HG03469 (cell line): ENCODE data around the gene HTT.

Source experiments
- ATAC-seq: cut with Tn5 transposase; IDR thresholded peaks from one replicate; pipeline ENCODE4 v1.9.1; 2021; ENCODE audit warnings: mild to moderate bottlenecking, moderate library complexity, moderate number of reproducible peaks; ENCODE audit not compliant: unreplicated experiment

The HTT gene

DNA sequence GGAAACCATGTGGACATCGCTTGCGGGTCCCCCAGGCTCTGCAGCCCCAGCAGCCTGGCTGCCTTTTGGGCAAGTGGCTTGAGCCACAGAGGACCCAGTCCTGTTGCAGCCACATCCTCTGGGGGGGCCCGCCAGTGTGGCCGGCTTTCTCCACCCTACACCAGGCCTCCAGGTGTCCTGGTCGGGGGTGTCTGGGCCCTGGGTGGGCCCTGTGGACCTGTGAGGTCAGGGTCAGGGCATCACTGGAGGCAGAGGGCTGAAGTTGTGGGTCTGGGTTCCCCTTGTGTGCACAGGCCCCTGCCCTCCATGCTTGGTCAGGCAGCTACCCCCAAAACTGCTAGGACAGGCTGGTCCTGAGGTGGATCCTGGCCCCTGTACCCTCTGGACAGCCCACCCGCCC, 171.2 kb downstream of the HTT start:
- no peak for ATAC-seq

DNA sequence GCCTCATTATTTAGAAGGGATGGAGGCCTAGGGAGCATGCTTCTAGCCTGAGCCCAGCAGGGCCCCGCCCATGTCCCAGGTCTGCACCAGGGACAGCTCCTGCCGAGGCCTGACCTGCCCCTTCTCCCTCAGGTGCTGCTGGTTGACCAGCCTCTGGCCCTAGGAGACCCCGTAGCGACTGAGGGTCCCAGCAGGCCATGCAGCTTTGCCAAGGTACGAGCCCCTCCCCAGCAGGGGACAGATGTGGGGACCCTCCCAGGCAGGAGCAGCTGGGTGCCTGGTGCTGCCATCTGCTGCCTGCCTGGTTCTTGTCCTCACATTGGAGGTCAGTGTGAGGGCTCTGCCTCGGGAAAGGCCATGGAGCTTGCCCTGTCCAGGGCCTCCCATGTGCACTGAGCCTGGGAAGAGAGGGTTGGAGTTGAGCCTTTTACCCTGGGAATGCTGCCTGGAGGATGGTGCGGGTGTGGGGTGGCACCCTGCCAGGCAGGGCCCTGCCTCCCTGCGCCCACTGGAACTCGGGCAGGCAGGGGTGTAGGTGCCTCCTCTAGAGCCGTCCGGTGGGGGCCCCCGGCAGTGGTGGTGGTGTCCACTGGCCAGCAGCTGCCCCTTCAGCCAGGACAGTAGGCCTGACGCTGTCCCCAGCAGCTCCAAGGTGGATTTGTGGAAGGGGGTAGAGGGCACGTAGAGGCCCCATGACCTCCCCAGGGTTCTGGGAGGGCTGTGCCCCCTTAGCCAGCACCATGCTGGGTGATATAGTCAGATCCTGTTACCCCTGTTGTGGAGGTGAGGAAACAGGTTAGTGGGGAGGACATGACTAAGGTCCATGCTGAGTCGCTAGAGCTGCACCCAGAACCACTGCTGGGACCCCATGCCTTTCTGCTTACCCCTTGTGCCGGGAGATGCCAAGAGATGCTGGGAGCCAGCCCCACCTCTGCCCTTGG, 172.2 kb downstream of the HTT start:
- no peak for ATAC-seq

DNA sequence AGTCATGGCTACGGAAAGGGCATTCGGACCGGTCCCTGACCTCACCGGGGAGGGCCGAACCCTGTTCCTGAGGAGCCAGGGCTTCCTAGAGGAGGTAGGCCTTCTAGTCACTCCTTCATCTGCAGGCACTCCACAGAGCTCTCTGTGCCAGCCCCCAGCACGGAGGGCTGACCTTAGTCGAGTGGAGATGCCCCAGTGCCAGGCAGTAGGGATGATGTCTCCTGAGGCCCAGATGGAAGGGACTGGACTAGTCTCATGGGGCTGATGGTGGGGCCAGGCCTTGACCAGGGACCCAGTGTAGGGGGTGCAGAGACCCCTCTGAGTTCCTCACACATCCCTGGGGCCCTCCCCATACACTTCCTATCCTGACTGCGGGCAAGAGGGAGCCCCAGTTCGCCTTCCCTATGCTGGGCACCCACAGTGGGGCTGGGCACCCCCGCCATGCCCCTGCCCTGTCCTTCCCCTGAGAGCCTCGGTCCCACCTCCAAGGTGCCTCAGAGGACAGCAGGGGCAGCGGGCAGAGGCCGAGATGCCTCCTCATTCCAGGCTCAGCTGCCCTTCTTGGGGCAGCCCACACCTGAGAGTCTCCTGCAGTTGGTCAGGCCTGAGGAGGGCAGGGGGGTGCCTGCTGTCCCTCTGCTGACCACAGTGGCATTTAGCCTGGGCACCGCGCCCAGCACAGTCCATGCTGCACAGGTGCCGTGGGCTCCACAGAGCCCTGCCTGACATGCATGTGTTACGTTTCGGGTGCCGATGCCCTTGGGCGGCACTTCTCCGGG, 173.1 kb downstream of the HTT start:
- ATAC-seq: no peak

DNA sequence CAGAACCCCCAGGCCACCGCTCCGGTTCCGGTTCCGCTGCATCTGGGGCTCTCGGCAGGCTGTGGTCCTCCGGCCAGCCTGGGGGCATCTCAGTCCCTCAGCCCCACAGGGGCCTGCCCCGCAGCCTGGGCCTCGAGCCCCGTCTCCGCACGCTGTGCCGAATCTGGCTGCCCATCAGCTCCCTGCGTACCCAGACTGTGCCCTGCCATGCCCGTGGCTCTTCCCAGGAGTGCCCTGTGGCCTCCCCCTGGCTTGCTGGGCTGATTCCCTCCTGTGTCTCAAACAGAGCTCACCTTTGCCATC, 173.6 kb downstream of the HTT start:
- no peak for ATAC-seq

DNA sequence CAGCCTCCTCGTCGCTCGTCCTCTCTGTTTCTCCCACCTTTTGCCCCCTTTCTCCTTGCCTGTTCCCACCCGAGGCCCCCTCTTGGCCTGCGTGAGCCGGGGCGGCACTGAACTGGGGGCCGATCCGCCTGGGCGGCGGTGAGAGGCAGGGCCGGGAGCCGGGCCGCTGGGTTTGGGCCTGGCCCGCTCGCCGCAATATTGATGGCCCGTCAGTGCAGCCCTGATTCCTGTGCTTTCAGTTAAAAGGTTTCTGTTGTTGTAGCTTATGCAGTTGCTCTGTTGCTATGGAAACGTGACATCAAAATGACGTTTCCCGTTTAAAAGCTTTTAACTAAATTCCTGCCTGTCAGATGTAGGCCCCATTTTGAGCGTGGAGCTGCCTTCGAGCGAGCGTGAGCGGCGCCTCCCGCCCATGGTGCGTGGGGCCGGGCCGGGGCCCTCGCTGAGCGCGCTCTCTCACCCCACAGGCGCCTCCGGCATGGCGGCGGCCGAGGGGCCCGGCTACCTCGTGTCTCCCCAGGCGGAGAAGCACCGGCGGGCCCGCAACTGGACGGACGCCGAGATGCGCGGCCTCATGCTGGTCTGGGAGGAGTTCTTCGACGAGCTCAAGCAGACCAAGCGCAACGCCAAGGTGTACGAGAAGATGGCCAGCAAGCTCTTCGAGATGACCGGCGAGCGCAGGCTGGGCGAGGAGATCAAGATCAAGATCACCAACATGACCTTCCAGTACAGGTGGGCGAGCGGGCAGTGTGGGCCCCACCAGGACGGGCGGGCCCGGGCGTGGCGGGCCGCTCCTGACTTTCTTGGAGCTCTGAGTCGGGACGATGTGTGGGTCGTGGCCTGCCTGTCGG, 174.6 kb downstream of the HTT start, which contains the start of gene MSANTD1:
Gene MSANTD1 (plus strand): TSS at position 349 of the 851 bp plus-strand sequence. CDS start 64 bp downstream, at position 413.
- no peak for ATAC-seq

DNA sequence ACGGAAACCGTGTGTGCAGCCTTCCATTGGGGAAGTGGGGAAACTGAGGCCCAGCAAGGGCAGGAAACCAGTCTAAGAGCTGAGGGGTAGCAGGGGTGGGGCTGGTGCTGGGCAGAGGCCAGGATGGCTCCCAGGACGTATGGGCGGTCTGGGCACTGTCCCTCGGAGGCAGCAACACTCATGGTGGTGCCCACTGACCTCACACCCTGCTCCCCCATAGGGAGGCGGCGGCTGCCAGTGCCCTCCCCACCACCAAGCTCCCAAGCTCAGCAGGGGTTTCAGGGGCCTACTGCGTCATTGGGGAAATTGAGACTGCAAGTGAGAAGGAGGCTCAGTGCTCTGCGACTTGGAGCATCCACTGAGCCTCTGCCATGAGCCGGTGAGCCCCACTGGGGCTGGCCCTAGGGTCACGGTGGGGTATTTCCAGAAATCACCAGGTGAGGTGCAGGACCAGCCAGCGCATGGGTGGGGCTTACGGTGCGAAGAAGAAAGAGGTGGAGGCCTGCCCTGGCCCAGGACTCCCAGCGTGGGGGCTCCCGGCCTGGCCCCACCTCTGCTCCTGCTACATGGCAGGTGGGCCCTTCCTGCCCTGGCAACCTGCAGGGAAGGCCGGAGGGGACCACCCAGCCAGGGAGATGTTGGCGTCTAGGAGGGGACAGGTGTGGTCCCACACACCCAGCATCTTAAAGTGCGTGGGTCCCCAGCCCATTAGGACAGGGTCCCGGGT, 175.4 kb downstream of the HTT start:
- no peak for ATAC-seq

DNA sequence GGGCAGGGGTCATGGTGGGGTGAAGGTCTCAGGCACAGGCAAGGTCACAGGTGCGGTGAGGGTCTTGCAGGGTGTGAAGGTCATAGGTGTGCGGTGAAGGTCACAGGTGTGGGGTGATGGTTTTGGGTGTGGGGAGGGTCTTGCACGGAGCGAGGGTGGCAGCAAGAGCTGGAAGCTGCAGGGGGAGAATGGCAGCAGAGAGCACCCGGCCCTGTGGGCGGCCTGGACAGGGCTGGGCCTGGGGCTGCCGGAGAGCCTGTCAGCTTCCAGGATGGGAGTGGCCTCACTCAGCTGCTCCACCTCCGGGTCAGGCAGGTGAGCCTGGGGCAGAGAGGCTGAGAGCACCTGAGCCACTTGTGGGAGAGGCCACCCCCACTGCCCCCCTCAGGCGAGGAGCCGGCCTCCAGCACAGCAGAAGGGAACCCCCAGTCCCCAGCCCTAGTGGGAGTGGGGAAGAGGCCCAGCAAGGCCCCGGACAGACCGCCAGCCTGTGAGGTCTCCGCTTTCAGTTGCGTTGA, 176.0 kb downstream of the HTT start:
- ATAC-seq: no peak

DNA sequence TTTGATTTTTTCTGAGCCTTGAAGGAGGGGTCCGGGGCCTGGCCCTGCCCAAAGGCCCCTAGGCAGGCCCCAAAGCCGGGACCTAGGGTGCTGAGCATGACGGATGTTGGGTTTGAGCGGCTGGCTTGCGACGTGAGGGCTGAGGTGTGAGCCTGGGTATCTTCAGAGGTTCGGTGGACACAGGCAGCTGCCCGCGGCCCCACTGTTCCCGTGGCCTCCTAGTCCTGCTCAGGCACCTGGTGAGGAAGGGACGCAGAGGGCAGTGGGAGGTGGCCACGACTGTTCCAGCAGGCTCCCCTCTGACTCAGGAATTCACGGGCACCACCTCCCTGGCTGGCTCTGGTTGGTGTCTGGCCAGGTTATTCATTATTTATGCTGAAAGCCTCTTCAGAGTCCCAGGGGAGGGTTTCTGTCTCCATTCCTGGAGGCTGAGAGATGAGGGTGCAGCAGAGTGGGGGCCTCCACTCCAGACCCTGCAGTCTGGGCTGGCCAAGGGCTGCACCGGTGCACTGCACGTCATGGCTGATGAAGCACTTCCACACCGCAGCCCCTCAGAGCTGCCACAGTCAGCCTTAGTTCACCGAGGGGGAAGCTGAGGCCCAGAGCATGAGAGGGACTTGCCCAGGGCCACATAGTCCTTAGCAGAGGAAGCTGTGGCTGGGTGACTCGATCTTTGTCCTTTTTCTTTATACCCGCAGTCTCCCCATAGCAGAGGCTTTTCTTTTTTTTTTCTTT, 176.6 kb downstream of the HTT start:
- ATAC-seq: no peak

DNA sequence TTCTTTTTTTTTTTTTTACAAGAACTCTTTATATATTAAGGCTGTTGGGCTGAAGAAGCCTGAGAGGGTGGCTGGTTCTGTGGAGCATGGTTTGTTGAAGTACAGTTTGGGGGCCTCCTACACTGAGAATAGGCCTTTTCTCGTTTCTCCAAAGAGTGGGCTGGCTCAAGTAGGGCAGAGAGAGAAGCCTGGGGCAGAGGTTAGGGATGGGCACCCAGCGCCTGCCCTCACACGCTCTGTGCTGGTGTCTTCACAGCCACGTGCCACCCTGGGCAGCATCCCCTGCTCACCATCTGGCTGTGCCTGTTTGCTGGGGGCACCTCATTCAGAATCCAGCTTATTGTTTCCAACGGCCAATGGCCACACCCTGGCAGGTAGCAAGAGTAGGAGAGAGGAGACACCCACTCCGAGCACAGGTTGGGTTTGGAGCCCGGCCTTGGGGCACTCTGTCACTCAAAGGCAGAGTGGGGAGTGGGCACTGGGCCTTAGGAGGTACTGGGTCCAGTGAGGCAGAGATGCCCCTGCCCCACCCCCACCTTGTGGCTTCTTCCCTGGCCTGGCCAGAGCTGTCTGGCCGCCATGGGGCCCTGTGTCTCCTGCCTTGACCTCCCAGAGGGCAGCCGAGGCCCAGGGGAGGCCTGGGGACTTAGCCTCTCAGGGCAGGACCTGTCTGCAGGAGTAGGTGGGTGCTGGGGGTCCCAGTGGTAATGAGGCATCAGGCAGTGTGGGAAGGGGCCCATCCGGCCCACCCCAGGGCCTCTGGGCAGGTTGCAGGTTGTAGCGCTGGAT, 177.4 kb downstream of the HTT start:
- ATAC-seq: no peak

DNA sequence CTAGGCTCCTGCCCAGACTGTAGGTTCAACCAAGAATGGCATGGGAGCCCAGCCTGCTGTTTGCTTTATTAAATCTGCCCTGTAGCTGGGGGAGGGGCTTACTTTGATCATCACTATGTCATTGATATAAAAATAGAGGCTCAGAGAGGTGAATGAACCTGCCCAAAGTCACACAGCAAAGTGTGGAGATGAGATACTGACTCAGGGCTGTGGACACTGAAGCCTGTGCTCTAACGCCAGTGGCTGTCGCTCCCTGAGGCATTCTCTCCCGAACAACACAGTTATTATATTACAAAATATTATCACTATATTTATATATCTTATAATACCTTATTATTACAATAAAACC, 178.0 kb downstream of the HTT start:
- ATAC-seq: no peak

DNA sequence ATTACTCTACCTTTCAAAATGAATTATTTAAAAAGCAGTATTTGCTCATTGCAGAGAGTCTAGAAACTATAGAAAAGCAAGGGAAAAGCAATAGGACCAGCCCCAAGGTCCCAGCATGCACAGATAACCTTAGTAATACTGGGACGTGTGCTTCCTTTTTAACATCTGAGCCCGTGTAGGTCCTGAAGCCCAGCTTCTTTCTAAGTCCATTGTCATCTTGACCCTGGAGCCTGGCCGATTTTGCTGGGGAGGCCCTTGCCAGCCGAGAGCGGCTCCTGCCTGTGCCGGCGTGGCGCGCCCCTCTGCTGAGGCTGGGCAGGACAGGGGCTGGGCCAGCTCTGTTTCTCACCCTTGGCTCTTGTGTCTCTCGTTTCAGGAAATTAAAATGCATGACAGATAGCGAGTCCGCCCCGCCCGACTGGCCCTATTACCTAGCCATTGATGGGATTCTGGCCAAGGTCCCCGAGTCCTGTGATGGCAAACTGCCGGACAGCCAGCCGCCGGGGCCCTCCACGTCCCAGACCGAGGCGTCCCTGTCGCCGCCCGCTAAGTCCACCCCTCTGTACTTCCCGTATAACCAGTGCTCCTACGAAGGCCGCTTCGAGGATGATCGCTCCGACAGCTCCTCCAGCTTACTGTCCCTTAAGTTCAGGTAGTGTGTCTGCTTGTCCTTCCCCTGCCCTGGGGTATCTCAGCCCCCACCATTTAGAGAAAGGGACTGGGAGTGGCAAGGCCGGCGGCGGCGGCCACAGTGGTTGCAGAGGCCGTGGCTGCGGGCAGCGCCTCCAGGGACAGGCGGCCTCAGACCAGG, 178.6 kb downstream of the HTT start:
- ATAC-seq: no peak

DNA sequence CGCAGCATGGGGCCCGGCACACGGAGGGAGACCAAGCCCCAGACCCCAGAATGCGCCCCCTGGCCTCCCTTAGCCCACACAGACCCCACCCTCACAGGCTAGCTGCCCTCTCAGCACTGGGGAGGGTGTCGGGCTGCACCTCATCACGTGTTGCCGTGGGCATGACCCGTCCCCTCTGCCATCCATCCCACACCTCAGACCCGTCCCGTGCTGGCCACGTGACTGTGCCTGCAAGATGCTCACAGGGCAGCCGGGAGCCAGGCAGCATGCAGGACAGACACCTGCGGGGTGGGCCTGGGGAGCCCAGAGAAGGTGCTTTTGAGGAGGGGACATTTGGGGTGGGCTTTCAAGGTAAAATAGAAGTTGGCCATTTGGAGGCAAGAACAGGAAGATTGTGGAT, 179.3 kb downstream of the HTT start:
- no peak for ATAC-seq

DNA sequence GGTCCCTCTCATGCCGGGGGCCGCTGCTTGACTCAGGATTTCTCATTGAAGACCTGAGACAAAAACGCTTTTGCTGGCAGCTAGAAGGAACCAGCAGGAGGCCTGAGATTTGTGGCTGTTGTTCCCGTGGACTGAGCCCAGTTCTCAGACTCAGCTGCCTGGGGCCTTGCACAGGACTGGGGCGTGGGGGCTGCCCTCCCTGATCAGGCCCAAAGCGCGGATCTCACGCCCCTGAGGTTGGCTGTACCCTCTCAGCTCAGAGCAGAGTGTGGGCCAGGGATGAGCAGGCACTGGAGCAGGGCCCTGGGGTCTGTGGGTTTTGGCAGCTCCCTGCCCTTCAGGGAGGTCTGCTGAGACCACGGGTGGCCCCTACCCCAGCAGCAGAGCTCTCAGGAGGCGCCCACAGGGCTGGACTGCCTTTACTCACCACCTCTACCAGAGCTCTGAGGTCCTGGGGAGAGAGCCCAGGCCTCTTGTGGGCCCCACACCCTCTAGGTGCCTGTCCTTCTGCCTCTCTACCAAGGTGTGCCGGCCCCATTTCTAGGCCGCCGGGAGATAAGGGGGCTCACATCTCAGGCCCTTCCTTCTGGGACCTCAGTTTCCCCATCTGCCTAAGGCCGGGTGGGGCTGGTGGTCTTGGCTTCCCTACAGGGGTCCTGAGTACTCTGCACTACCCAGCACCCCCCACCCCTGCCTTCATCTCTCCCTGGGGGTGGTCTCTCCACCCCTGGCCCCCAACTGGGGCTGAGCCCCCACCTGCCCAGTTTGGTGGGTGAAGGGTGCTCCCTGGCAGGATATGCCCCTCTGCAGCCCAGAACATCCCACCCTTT, 180.0 kb downstream of the HTT start:
- no peak for ATAC-seq

DNA sequence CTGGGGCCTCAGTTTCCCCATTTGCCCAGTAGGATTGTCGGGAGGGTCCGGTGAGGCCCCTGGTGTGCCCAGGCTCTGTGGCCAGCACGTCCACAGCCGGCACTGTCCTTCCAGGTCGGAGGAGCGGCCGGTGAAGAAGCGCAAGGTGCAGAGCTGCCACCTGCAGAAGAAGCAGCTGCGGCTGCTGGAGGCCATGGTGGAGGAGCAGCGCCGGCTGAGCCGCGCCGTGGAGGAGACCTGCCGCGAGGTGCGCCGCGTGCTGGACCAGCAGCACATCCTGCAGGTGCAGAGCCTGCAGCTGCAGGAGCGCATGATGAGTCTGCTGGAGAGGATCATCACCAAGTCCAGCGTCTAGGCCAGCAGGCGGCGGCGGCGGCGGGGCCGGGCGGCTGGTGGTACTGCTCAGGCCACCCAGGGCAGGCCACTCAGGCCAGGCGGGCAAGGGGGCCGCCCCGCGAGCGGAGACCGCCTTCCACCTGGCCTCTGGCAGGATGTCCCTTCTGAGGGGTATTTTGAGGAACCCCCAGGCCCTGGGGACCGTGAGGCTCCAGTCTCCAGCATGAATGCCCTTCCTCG, 181.2 kb downstream of the HTT start:
- no peak for ATAC-seq

DNA sequence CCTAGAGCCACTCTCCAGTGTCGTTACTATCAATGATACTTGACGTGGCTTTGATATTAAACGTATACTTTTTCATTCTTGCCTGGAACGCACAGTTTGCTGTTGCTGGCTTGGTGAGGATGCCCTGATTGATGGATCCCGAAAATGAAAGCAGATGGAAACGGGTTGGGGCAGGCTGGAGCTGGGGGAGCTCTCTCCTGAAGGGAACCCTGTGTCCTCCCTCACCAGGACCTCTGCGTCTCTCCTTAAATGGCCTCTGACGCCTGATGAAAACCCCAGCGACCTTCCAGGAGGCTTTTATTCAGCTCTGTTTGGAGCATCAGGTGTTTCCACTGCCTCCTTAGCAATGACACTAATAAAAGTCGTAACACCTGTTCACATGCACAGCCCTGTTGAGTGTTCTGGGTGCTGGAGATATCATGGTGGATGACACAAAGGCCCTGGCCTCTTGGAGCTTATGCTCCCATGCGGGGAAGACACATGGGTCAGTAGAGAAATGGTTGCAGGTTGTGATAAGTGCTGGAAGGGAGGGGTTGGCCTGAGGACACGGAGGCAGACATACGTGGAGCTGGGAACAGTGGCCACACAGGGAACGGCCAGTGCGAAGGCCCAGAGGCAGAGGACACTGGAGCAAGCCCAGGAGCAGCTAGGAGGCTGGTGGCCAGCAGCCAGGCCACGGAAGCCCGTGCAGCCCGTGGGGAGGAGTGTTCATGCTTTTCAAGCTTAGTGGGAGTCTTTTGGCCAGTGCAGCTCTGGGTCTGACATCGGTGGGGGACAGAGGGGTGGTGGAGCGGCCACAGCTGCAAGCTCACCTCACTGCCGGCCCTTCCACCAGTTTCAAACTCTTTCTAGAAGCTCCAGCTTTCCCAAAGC, 182.0 kb downstream of the HTT start:
- no peak for ATAC-seq

DNA sequence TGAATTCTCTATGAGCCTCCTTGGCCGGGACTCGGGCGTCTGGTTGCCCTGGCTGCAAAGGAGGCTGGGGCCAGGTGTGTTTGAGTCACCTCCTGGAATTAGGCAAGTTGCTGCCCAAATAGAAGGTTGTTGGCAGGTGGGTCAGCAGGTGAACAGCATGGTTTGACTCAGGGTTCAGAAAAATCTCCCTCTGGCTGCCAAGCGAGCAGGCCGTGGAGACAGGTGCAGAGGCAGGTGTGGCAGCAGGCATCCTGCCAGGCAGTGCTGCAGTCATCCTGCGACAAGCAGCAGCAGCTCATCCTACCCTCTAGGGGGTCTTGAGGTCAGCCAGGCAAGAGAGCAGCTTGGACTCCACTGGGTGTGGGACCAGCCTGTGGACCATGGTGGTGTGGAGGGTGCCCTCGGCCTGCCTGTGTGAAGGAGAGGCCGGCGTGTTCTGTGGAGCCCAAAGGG, 182.6 kb downstream of the HTT start:
- no peak for ATAC-seq
